ENCODE data around the gene EYS. TPM values are rescaled to one million over a fixed set of nuclear protein-coding genes. Genes with fewer than 3 reads are reported as not detected.

Gene EYS
- total and polyA plus RNA-seq, 2 of the 8 experiments (the other 6 are each of a cell fraction or from before 2014, with no cell fraction given), result 0.05 to 0.13 TPM

- TF ChIP-seq CHD7 (IDR thresholded peaks at IDR 0.05; ENCODE audit: insufficient replicate concordance, low read length) (no peak), EP300 (IDR thresholded peaks at IDR 0.05; ENCODE audit: borderline replicate concordance in 1 of 2, low read depth in 2 of 2, low read length in 2 of 2) (no peak), KDM4A (IDR thresholded peaks at IDR 0.05; ENCODE audit: low read depth, low read length, severe bottlenecking) (no peak), SP4 (IDR thresholded peaks at IDR 0.05; ENCODE audit: low read length) (no peak)
Measured at GRCh38 chr6:65071480-65071879, 635.5 kb downstream of the EYS start (continued).

Data from H1 (cell line).